Gastrocnemius medialis (tissue), 4 donors: ENCODE results near the gene PAX6.

ENCODE experiments used
- POLR2A ChIP-seq, 2 donors: fragments of 450-650 bp; IDR thresholded peaks; one replicate each; pipeline ENCODE4 v1.6.1; 2017; ENCODE audit warnings: antibody characterized with exemption in 2 of 2, mild to moderate bottlenecking in 2 of 2, moderate library complexity in 2 of 2
- TF ChIP-seq, protein P1 (sequence below), 5 experiments: fragments of 450-650 bp in 3 of 5; fragments of 200-600 bp in 2 of 5; sonication (generic) in 2 of 5; IDR thresholded peaks in 4 of 5; conservative IDR thresholded peaks in 1 of 5; 1 replicate in 4 of 5; 2 replicates in 1 of 5; pipeline ENCODE4 v1.5.1; 2016 to 2019; ENCODE audit warnings: antibody characterized with exemption in 5 of 5, mild to moderate bottlenecking in 3 of 5, moderate library complexity in 3 of 5

DNA sequence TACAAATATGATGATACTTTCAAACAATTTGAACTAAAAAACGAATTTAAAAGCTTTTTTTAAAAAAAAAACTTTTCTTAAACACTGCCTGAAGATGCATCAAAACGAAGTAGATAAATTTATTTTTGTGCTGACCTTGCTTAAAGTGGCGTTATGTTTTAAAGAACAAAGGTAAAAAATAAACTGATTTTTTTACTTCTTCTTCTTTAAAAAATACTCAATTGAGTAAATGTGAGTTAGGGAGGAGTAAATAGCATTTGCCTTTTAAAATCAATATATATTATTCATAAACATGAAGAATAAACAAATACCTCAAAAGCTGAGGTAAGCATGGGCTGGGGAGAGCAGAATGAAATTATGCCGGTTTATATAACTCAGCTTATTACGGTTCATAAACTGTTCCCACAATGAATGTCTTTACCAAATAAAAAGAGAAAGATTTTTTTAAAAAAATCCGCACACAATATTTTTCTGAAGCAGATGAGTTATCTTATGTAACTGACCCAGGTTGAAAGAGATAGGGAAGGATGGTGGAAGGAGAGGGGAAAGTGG lies 9.0 kb downstream of the PAX6 start:
- TF ChIP-seq, protein P1, sequence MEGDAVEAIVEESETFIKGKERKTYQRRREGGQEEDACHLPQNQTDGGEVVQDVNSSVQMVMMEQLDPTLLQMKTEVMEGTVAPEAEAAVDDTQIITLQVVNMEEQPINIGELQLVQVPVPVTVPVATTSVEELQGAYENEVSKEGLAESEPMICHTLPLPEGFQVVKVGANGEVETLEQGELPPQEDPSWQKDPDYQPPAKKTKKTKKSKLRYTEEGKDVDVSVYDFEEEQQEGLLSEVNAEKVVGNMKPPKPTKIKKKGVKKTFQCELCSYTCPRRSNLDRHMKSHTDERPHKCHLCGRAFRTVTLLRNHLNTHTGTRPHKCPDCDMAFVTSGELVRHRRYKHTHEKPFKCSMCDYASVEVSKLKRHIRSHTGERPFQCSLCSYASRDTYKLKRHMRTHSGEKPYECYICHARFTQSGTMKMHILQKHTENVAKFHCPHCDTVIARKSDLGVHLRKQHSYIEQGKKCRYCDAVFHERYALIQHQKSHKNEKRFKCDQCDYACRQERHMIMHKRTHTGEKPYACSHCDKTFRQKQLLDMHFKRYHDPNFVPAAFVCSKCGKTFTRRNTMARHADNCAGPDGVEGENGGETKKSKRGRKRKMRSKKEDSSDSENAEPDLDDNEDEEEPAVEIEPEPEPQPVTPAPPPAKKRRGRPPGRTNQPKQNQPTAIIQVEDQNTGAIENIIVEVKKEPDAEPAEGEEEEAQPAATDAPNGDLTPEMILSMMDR (IDR thresholded peaks at IDR 0.05 in 4 of 5, conservative IDR thresholded peaks at IDR 0.05 in 1 of 5) = no peak
- no peak for TF ChIP-seq POLR2A (IDR thresholded peaks at IDR 0.05)
